WERI-Rb-1 (cell line): ENCODE measurements around the gene CNTN5.

Experiments used
- DNase-seq: peaks from one replicate; pipeline ENCODE4 v3.0.0-alpha.2; 2020
- H3K27ac ChIP-seq: fragments of 250-450 bp; sonication (Bioruptor Pico); 2 replicates; pipeline ENCODE4 v1.5.1; 2020; ENCODE audit warnings: mild to moderate bottlenecking, moderate library complexity
- H3K27me3 ChIP-seq: fragments of 250-450 bp; sonication (Bioruptor Pico); 2 replicates; pipeline ENCODE4 v1.5.1; 2021; ENCODE audit warnings: mild to moderate bottlenecking, low read depth, moderate library complexity; ENCODE audit not compliant: insufficient read depth, severe bottlenecking
- H3K36me3 ChIP-seq: fragments of 250-450 bp; sonication (Bioruptor Pico); 2 replicates; pipeline ENCODE4 v1.5.1; 2020; ENCODE audit warnings: mild to moderate bottlenecking, moderate library complexity
- H3K4me3 ChIP-seq: 2 replicates; pipeline ENCODE4 v1.5.1; 2011; ENCODE audit warnings: low read depth, mild to moderate bottlenecking, control low read depth, low read length
- H3K9me3 ChIP-seq: fragments of 250-450 bp; sonication (Bioruptor Pico); 2 replicates; pipeline ENCODE4 v1.5.1; 2021; ENCODE audit warnings: mild to moderate bottlenecking, moderate library complexity; ENCODE audit not compliant: severe bottlenecking
- TF ChIP-seq, protein P1 (sequence below): IDR thresholded peaks from 2 replicates; pipeline ENCODE4 v1.5.1; 2011; ENCODE audit warnings: low read depth, mild to moderate bottlenecking, control low read depth, inconsistent platforms, low read length

The CNTN5 gene

DNA sequence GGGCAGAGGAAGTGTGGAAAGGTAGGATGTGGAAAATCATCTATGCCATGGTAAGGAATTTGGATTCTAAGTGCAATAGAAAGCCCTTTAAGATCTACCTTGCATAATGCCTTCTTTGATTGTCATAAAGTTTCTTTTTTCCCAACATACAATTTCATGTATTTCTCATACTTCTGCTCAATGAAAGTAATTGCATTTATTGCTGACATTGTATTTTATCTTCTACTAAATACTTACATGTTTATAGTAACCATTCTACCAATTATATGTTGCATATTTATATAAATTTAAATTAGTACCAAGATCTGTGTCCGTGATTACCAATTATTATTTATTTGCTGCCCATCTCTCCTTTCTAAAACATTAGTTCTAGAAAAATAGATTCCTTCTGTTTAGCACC is 114.8 kb downstream of the CNTN5 start:
- TF ChIP-seq, protein P1, sequence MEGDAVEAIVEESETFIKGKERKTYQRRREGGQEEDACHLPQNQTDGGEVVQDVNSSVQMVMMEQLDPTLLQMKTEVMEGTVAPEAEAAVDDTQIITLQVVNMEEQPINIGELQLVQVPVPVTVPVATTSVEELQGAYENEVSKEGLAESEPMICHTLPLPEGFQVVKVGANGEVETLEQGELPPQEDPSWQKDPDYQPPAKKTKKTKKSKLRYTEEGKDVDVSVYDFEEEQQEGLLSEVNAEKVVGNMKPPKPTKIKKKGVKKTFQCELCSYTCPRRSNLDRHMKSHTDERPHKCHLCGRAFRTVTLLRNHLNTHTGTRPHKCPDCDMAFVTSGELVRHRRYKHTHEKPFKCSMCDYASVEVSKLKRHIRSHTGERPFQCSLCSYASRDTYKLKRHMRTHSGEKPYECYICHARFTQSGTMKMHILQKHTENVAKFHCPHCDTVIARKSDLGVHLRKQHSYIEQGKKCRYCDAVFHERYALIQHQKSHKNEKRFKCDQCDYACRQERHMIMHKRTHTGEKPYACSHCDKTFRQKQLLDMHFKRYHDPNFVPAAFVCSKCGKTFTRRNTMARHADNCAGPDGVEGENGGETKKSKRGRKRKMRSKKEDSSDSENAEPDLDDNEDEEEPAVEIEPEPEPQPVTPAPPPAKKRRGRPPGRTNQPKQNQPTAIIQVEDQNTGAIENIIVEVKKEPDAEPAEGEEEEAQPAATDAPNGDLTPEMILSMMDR = no peak
- no peaks in the 10 kb centered on the region for H3K36me3 ChIP-seq
- peaks cover 3% of the 10 kb centered on the region for H3K9me3 ChIP-seq
- no peak overlapping the region for H3K27ac ChIP-seq
- no peak overlapping the region for H3K4me3 ChIP-seq
- no peaks in the 10 kb centered on the region for H3K27me3 ChIP-seq
- DNase-seq = no peak

DNA sequence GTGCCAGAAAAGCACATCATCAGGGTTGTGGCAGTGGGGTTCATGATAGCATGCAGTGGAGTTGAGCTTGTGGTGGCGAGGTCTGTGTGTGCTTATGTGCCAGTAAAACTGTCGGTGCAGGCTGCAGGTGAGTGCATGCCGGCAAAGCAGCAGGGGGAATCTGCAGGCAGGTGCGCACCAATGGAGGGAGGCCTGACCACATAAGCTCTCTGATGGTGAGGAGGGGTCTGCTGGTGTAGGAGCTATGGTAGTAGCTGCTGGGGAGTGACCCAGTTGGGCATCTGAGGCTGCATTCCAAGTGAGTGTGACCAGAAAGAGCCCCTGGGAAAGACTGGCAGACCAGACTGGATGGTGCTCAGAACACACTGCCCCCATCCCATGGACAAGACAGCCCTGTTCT is 121.5 kb downstream of the CNTN5 start:
- TF ChIP-seq, protein P1 = no peak

DNA sequence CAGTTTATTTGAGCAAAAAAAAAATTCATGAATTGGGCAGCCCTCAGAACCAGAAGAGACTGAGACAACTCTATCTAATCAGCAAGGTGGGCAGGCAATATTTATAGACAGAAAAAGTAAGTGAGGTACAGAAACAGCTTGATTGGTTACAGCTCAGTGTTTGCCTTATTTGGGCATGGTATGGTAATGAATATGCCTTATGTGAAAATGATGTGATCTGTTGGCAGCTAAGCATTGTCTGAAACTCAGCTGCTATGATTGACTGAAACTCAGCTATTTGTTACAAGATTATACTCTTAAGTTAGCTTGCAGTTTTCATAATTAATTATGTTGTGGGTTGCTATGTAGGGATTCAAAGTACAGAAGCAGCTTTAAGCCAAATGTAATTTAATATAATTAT is 127.6 kb downstream of the CNTN5 start:
- Histone ChIP-seq H3K36me3 (no peaks in the 10 kb centered on the region), H3K27me3 (no peaks in the 10 kb centered on the region), H3K4me3 (no peak overlapping the region), H3K27ac (no peak overlapping the region), H3K9me3 (no peaks in the 10 kb centered on the region)
- DNase-seq = no peak
- TF ChIP-seq, protein P1 = no peak

More for the DNA sequence above, 121.5 kb downstream of the CNTN5 start:
- Histone ChIP-seq H3K27me3 (no peaks in the 10 kb centered on the region), H3K4me3 (no peak overlapping the region), H3K9me3 (no peaks in the 10 kb centered on the region), H3K27ac (no peak overlapping the region), H3K36me3 (no peaks in the 10 kb centered on the region)
- DNase-seq = no peak

DNA sequence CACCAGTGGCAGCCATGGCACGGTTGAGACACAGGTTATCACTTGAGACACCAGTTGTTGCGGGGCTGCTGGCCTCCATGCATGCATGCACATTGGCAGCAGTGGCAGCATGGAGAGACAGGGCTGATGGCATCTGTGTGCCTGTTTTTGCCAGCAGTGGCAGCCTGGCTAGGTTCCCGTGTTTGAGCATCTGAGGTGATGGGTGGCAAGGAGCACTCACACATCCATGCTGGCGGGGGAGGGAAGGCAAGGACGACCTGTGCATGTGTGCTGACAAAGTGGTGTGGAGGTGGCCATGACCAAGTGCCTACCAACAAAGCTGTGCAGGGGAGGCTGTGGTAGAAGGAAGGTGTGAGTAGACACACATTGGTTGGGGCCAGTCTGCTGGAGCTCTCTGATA is 133.5 kb downstream of the CNTN5 start:
- H3K27me3 ChIP-seq = no peaks in the 10 kb centered on the region
- TF ChIP-seq, protein P1 = no peak
- H3K4me3 ChIP-seq = no peak overlapping the region
- no peak for DNase-seq
- no peaks in the 10 kb centered on the region for H3K36me3 ChIP-seq
- H3K27ac ChIP-seq = no peak overlapping the region
- H3K9me3 ChIP-seq = no peaks in the 10 kb centered on the region

DNA sequence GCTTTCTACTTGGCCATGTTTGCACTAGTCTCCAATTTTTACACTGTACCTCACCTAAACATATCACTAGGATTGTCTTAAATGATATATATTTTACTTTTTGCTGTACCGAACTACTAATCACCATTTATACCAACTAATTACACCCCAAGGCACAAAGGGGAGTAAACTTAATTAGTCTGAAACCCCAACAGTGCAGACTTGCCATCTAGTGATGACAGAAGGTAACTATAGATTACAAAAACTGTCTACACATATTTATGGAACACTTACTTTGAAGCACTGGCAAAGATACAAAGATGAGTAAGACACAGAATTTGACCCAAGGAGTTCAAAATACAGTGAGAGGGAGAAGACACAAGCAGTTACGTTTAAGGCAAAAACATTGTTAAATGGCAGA is 139.7 kb downstream of the CNTN5 start:
- TF ChIP-seq, protein P1 = no peak
- Histone ChIP-seq H3K27me3 (no peaks in the 10 kb centered on the region), H3K27ac (no peak overlapping the region), H3K9me3 (no peaks in the 10 kb centered on the region), H3K4me3 (no peak overlapping the region), H3K36me3 (no peaks in the 10 kb centered on the region)
- DNase-seq = no peak

DNA sequence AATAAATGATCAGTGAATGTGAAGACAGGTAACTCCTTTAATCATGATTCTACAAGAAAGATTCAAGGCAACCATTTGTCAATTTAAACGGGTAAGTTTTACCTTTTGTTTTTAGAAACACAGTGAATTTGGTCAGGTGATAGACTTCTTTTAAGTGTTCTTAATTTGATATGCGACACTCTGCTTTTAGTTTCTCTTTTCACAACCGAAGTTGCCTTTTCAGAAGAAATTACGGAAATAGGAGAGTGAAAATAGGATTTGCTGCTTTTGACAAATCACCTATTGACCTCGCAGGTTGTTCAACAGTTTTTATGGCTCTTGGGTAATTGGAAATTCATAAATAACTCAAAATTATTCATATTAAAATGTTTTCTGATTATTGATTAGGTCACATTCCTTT is 142.1 kb downstream of the CNTN5 start:
- TF ChIP-seq, protein P1 = no peak
- Histone ChIP-seq H3K27me3 (no peaks in the 10 kb centered on the region), H3K4me3 (no peak overlapping the region), H3K9me3 (no peaks in the 10 kb centered on the region), H3K36me3 (no peaks in the 10 kb centered on the region), H3K27ac (no peak overlapping the region)
- no peak for DNase-seq
